HepG2 (cell line): Measurements from ENCODE around the gene BABAM2. TPM values are rescaled to one million over a fixed set of nuclear protein-coding genes. Genes with fewer than 3 reads are reported as not detected.

Experiments used
- ATAC-seq: fragments of 200-7000 bp; cut with Tn5 transposase; 3 replicates; pipeline ENCODE4 v1.9.1; 2020; ENCODE audit warnings: mild to moderate bottlenecking, moderate library complexity
- BruUV-seq: library from RNA; stranded (reverse); fragments of 400-500 nt; replicated peaks from 2 replicates; lab custom pipeline; 2021; lab: Mats Ljungman, UMichigan
- CTCF ChIA-PET: fragments of 300-600 bp; formaldehyde crosslinking; extraction: SDS; loops from one replicate; lab custom pipeline; 2021; ENCODE audit warnings: low total read pairs, inconsistent platforms, low intra/inter-chr PET ratio; lab: Yijun Ruan, JAX
- POLR2A ChIA-PET: fragments of 350-600 bp; sonication (Branson Sonifier 250); formaldehyde crosslinking; loops from one replicate; lab custom pipeline; 2020; ENCODE audit warnings: antibody characterized with exemption, inconsistent platforms; lab: Yijun Ruan, JAX
- DNase-seq: peaks from one replicate; pipeline ENCODE4 v3.0.0-alpha.2; 2015; ENCODE audit warnings: low spot score
- FAIRE-seq: peaks from 3 replicates; lab custom pipeline; 2011; peaks lifted over from hg19 to GRCh38; lab: Jason Lieb, UNC
- H2AFZ ChIP-seq: one replicate; pipeline ENCODE4 v1.6.1; 2011; ENCODE audit warnings: low read length, inconsistent platforms
- H3K27ac ChIP-seq: fragments of 300-600 bp; 3 replicates; pipeline ENCODE4 v1.8.0; 2011; ENCODE audit warnings: mixed run types, mild to moderate bottlenecking, mixed read lengths, low read length, inconsistent platforms; ENCODE audit not compliant: insufficient read depth; ENCODE audit errors: extremely low read length
- H3K27me3 ChIP-seq, 2 experiments: fragments of 200-600 bp in 1 of 2; 2 replicates in 1 of 2; 3 replicates in 1 of 2; pipeline versions ENCODE4 v1.6.0 to v1.8.0; 2011; ENCODE audit warnings: low read length in 2 of 2, mild to moderate bottlenecking in 2 of 2, moderate library complexity in 2 of 2, inconsistent platforms in 1 of 2; ENCODE audit not compliant: insufficient read depth in 2 of 2, control insufficient read depth in 1 of 2
- H3K36me3 ChIP-seq, 2 experiments: fragments of 200-600 bp in 1 of 2; replicated peaks in 1 of 2; 2 replicates in 1 of 2; 3 replicates in 1 of 2; pipeline versions ENCODE4 v1.5.1 to v1.8.0; 2011; ENCODE audit warnings: low read length in 2 of 2, inconsistent platforms in 1 of 2; ENCODE audit not compliant: insufficient read depth in 2 of 2, control insufficient read depth in 1 of 2
- H3K4me1 ChIP-seq: 2 replicates; pipeline ENCODE4 v1.5.1; 2012; ENCODE audit warnings: low read length, inconsistent platforms; ENCODE audit not compliant: insufficient read depth
- H3K4me2 ChIP-seq: 2 replicates; pipeline ENCODE4 v1.6.0; 2011; ENCODE audit warnings: low read depth, low read length, inconsistent platforms
- H3K4me3 ChIP-seq, 3 experiments: fragments of 200-600 bp in 1 of 3; sonication (generic), shearing (Covaris generic) in 1 of 3; replicated peaks in 1 of 3; 2 replicates each; pipeline ENCODE4 v1.5.1; 2011 to 2016; ENCODE audit warnings: low read length in 3 of 3, inconsistent platforms in 2 of 3, low read depth in 2 of 3, mild to moderate bottlenecking in 2 of 3, control low read depth in 1 of 3, mixed read lengths in 1 of 3; ENCODE audit not compliant: insufficient read depth in 1 of 3
- H3K79me2 ChIP-seq: one replicate; pipeline ENCODE4 v1.6.1; 2011; ENCODE audit warnings: low read length, inconsistent platforms; ENCODE audit not compliant: insufficient read depth
- H3K9ac ChIP-seq: 2 replicates; pipeline ENCODE4 v1.6.0; 2011; ENCODE audit warnings: mild to moderate bottlenecking, low read depth, low read length, inconsistent platforms; ENCODE audit not compliant: insufficient read depth
- H3K9me3 ChIP-seq: 2 replicates; pipeline ENCODE4 v1.5.1; 2012; ENCODE audit warnings: mild to moderate bottlenecking, low read length
- H4K20me1 ChIP-seq: 2 replicates; pipeline ENCODE4 v1.6.0; 2011; ENCODE audit warnings: inconsistent platforms, mild to moderate bottlenecking, low read length, moderate library complexity; ENCODE audit not compliant: insufficient read depth
- CHCHD3 ChIP-seq: sonication (generic); formaldehyde crosslinking; IDR thresholded peaks from 2 replicates; pipeline ENCODE4 v1.8.0; 2022; ENCODE audit warnings: mild to moderate bottlenecking, missing genetic modification reagents, moderate library complexity
- FOXK1 ChIP-seq: sonication (generic); formaldehyde crosslinking; IDR thresholded peaks from 2 replicates; pipeline ENCODE4 v1.4.0; 2020; ENCODE audit warnings: low read depth, missing genetic modification reagents, borderline replicate concordance
- GPBP1L1 ChIP-seq: sonication (generic); formaldehyde crosslinking; IDR thresholded peaks from 2 replicates; pipeline ENCODE4 v1.5.0; 2020; ENCODE audit warnings: mild to moderate bottlenecking, missing genetic modification reagents
- HDAC2 ChIP-seq: sonication (generic); formaldehyde crosslinking; IDR thresholded peaks from 2 replicates; pipeline ENCODE4 v1.4.0; 2020; ENCODE audit warnings: missing genetic modification reagents
- ISX ChIP-seq: sonication (generic); formaldehyde crosslinking; conservative IDR thresholded peaks from 2 replicates; pipeline ENCODE4 v1.5.0; 2020; ENCODE audit warnings: missing genetic modification reagents
- MBD4 ChIP-seq: IDR thresholded peaks from 2 replicates; pipeline ENCODE4 v1.6.1; 2012; ENCODE audit warnings: low read length, inconsistent platforms, borderline replicate concordance
- MYNN ChIP-seq: sonication (generic); formaldehyde crosslinking; IDR thresholded peaks from 2 replicates; pipeline ENCODE4 v1.4.0; 2020; ENCODE audit warnings: mild to moderate bottlenecking, low read depth, missing genetic modification reagents
- NBN ChIP-seq: fragments of 450-650 bp; conservative IDR thresholded peaks from 2 replicates; pipeline ENCODE4 v1.6.1; 2017
- NCOA5 ChIP-seq: sonication (generic); formaldehyde crosslinking; IDR thresholded peaks from 2 replicates; pipeline ENCODE4 v1.4.0; 2020; ENCODE audit warnings: missing genetic modification reagents
- SMAD1 ChIP-seq: sonication (generic); formaldehyde crosslinking; IDR thresholded peaks from 2 replicates; pipeline ENCODE4 v1.4.0; 2020; ENCODE audit warnings: missing genetic modification reagents, low read depth, mild to moderate bottlenecking, borderline replicate concordance
- SNAI1 ChIP-seq: sonication (generic); formaldehyde crosslinking; IDR thresholded peaks from 2 replicates; pipeline ENCODE4 v1.5.0; 2020; ENCODE audit warnings: mild to moderate bottlenecking, missing genetic modification reagents, borderline replicate concordance
- STAG1 ChIP-seq: sonication (generic); formaldehyde crosslinking; IDR thresholded peaks from 2 replicates; pipeline ENCODE4 v1.4.0; 2020; ENCODE audit warnings: missing genetic modification reagents
- TRAFD1 ChIP-seq: sonication (generic); formaldehyde crosslinking; IDR thresholded peaks from 2 replicates; pipeline ENCODE4 v1.5.1; 2020; ENCODE audit warnings: missing genetic modification reagents, mild to moderate bottlenecking, borderline replicate concordance
- XRCC5 ChIP-seq: fragments of 200-400 bp; formaldehyde crosslinking; optimal IDR thresholded peaks from 2 replicates; pipeline ENCODE3; 2017; ENCODE audit warnings: mild to moderate bottlenecking, low read length
- ZBTB7B ChIP-seq: sonication (generic); formaldehyde crosslinking; IDR thresholded peaks from 2 replicates; pipeline ENCODE4 v1.4.0; 2020; ENCODE audit warnings: missing genetic modification reagents
- ZFP36L2 ChIP-seq: sonication (generic); formaldehyde crosslinking; IDR thresholded peaks from 2 replicates; pipeline ENCODE4 v1.4.0; 2020; ENCODE audit warnings: missing genetic modification reagents
- ZNF232 ChIP-seq: sonication (generic); formaldehyde crosslinking; IDR thresholded peaks from 2 replicates; pipeline ENCODE4 v1.4.0; 2020; ENCODE audit warnings: missing genetic modification reagents, borderline replicate concordance
- ZSCAN5A ChIP-seq: sonication (generic); formaldehyde crosslinking; IDR thresholded peaks from 2 replicates; pipeline ENCODE4 v1.8.0; 2022; ENCODE audit warnings: mild to moderate bottlenecking, missing genetic modification reagents, borderline replicate concordance
- WGBS: methylation state at CpG from one replicate; pipeline ENCODE4 v1.1.6; 2017; ENCODE audit warnings: low lambda C conversion rate; 5-methylcytosine and 5-hydroxymethylcytosine counted together
- in situ Hi-C: cut with HindIII; loops from 2 replicates; pipeline ENCODE4 v1.10.0; 2017; ENCODE audit warnings: low pct_unique_long_range_greater_than_20kb; ENCODE audit not compliant: extremely low pct_ligation_motif_present
- intact Hi-C: fragments of 100-400 bp; cut with micrococcal nuclease; formaldehyde crosslinking; loops from one replicate; pipeline ENCODE4 v1.10.0; 2022; ENCODE audit not compliant: unreplicated experiment
- polyA plus RNA-seq, 8 experiments: library from polyadenylated mRNA; depleted of rRNA in 3 of 8; stranded (reverse) in 7 of 8; unstranded in 1 of 8; fragments of >200 nt; fragmentation: Illumina TruSeq in 4 of 8; extraction: Trizol in 4 of 8; gene quantifications; 2 replicates each; pipeline versions ENCODE4 v1.2.1 to v1.2.3, GENCODE V29; 2011 to 2016; ENCODE audit warnings: low read depth in 4 of 8, missing spikeins in 1 of 8, mixed read lengths in 1 of 8; ENCODE audit not compliant: insufficient read depth in 1 of 8
- total RNA-seq, 5 experiments: library from RNA; depleted of rRNA; stranded (reverse); fragments of >200 nt; fragmentation: Illumina TruSeq; extraction: Trizol; gene quantifications; 2 replicates each; pipeline ENCODE4 v1.2.3, GENCODE V29; 2016; ENCODE audit warnings: low read depth in 1 of 5
- TF ChIP-seq, protein P1 (sequence below): sonication (generic); formaldehyde crosslinking; IDR thresholded peaks from 2 replicates; pipeline ENCODE4 v1.5.0; 2020; ENCODE audit warnings: missing genetic modification reagents

Gene BABAM2
- total and polyA plus RNA-seq, 2 of the 13 experiments (the other 11 are each of a cell fraction or from before 2014, with no cell fraction given): 24.9 to 28.0 TPM

DNA sequence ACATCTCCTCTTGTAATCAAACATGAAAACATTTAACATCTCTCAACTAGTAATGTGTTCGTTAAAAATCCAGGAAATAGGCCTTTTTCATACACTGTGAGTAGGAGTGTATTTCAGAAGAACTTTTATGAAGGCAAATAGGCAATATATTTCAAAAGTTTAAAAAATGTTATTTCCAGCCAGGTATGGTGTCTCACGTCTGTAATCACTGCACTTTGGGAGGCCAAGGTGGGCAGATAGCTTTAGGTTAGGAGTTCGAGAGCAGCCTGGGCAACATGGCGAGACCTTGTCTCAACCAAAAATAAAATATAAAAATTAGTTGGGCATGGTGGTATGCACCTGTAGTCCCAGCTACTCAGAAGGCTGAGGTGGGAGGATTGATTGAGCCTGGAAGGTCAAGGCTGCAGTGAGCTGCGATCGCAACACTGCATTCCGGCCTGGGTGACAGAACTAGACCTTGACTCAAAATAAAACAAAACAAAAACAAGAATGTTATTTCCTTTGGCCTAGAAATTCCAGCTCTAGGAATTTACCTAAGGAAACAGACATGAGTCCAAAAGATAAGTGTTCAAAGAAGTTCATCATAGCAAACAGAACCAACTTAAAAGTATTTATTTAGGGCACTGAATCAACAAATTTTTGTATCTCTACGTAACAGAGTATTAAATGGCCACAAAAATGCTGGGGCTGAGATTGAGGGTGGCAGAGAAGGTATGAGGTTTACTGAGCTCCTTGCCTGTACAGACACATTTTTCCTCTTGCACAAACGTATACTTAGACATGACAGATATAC is 15.2 kb upstream of the BABAM2 start:
- POLR2A ChIA-PET: interaction anchor here (0.8 to 1.7 kb wide), 10 partner anchors 10 to 522 kb away, joined by 3 to 13 read pairs (median 4); partner anchors contain the start of genes BABAM2, FOSL2 and RBKS
- WGBS: 44% methylated on average over 9 of the region's 9 CpGs
- H3K9ac ChIP-seq: no peak overlapping the region
- H2AFZ ChIP-seq: no peak overlapping the region
- H3K27me3 ChIP-seq: no peaks in the 10 kb centered on the region
- DNase-seq (peak; percentile 84), FAIRE-seq (no peak), ATAC-seq (peak; percentile 91)
- BruUV-seq: no TSS peak
- H4K20me1 ChIP-seq: no peaks in the 10 kb centered on the region
- no peaks in the 10 kb centered on the region; a peak in 1 of 5 replicates for H3K36me3 ChIP-seq
- peak overlapping the region; percentile 5 for H3K27ac ChIP-seq
- intact Hi-C loops (no loop called here), in situ Hi-C loops (no loop called here)
- H3K4me3 ChIP-seq: no peak overlapping the region
- H3K9me3 ChIP-seq: peaks cover 13% of the 10 kb centered on the region
- CTCF ChIA-PET: no interaction called here
- H3K4me2 ChIP-seq: peak overlapping the region; percentile 0; the same call in 1 of the 2 replicates
- H3K79me2 ChIP-seq: no peaks in the 10 kb centered on the region
- H3K4me1 ChIP-seq: peaks cover 30% of the 10 kb centered on the region
- TF ChIP-seq FOXK1 (CRISPR knock-in tag) (peak; percentile 95), MBD4 (0 out of 2 replicates have a peak, but pooled peaks have one; percentile 73), ZBTB7B (CRISPR knock-in tag) (no peak), XRCC5 (no peak), CHCHD3 (CRISPR knock-in tag) (no peak), GPBP1L1 (no peak), ZNF232 (no peak), TRAFD1 (CRISPR knock-in tag) (no peak), SNAI1 (CRISPR knock-in tag) (no peak), ZFP36L2 (CRISPR knock-in tag) (no peak), ZSCAN5A (no peak), NCOA5 (CRISPR knock-in tag) (no peak), HDAC2 (peak; percentile 75; the same call in 1 of the 2 replicates), STAG1 (CRISPR knock-in tag) (0 out of 2 replicates have a peak, but pooled peaks have one; percentile 6), SMAD1 (CRISPR knock-in tag) (no peak), NBN (no peak), ISX (no peak), MYNN (CRISPR knock-in tag) (no peak)
- TF ChIP-seq, protein P1, sequence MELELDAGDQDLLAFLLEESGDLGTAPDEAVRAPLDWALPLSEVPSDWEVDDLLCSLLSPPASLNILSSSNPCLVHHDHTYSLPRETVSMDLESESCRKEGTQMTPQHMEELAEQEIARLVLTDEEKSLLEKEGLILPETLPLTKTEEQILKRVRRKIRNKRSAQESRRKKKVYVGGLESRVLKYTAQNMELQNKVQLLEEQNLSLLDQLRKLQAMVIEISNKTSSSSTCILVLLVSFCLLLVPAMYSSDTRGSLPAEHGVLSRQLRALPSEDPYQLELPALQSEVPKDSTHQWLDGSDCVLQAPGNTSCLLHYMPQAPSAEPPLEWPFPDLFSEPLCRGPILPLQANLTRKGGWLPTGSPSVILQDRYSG: no peak
